Upper lobe of left lung (tissue), 4 donors: ENCODE data around the gene DBH.

ENCODE experiments used
- CTCF ChIP-seq, 6 experiments: fragments of 450-650 bp in 4 of 6; fragments of 200-600 bp in 2 of 6; sonication (generic) in 2 of 6; IDR thresholded peaks; one replicate each; pipeline ENCODE4 v1.5.1; 2016 to 2019; ENCODE audit warnings: antibody characterized with exemption in 6 of 6
- EP300 ChIP-seq, 4 donors: sonication (generic); formaldehyde crosslinking; IDR thresholded peaks; one replicate each; pipeline ENCODE4 v1.5.1; 2017; ENCODE audit warnings: antibody characterized with exemption in 4 of 4, control low read depth in 2 of 4
- POLR2A ChIP-seq, 4 donors: fragments of 450-650 bp; IDR thresholded peaks; one replicate each; pipeline ENCODE4 v1.5.1; 2016 to 2017; ENCODE audit warnings: antibody characterized with exemption in 4 of 4, mild to moderate bottlenecking in 2 of 4
- POLR2AphosphoS5 ChIP-seq, 2 donors: sonication (generic); formaldehyde crosslinking; IDR thresholded peaks; one replicate each; pipeline ENCODE4 v1.5.1; 2017; ENCODE audit warnings: antibody characterized with exemption in 2 of 2

- TF ChIP-seq POLR2A (IDR thresholded peaks at IDR 0.05) (no peak), CTCF (IDR thresholded peaks at IDR 0.05) (no peak), POLR2AphosphoS5 (IDR thresholded peaks at IDR 0.05) (no peak), EP300 (IDR thresholded peaks at IDR 0.05) (no peak)
Measured at GRCh38 chr9:133613432-133613831, 22.7 kb upstream of the DBH start.
